Measurements from ENCODE around the gene SINHCAF. TPM values are rescaled to one million over a fixed set of nuclear protein-coding genes. Genes with fewer than 3 reads are reported as not detected.

The SINHCAF gene
- total RNA-seq, 1 experiment from 2014 or later, result 179 TPM

GRCh38 chr12:31249356-31249755, 76.6 kb downstream of the SINHCAF start:
- Histone ChIP-seq H2AFZ (ENCODE audit: low read depth, low read length, poor library complexity, severe bottlenecking) (no peak overlapping the region), H3K27ac (ENCODE audit: low read depth, low read length) (no peak overlapping the region), H3K9me2 (ENCODE audit: insufficient read depth) (no peaks in the 10 kb centered on the region), H3K27me3 (ENCODE audit: insufficient read depth, low read length) (0 out of 2 replicates have a peak, but pooled peaks cover 2% of the 10 kb centered on the region), H3K4me2 (ENCODE audit: low read length) (no peak overlapping the region), H3K4me3 (replicated peaks in 1 of 2; ENCODE audit: low read depth in 1 of 2, low read length in 2 of 2) (no peak overlapping the region), H3K4me1 (ENCODE audit: control insufficient read depth in 1 of 2, insufficient read depth in 2 of 2, low read length in 2 of 2) (no peaks in the 10 kb centered on the region), H3K79me2 (ENCODE audit: insufficient read depth, low read length) (no peaks in the 10 kb centered on the region), H3K36me3 (ENCODE audit: control insufficient read depth in 1 of 2, insufficient read depth in 2 of 2, low read length in 2 of 2) (no peaks in the 10 kb centered on the region), H3K9me3 (ENCODE audit: control insufficient read depth in 1 of 2, insufficient read depth in 1 of 2, low read depth in 1 of 2, low read length in 2 of 2) (no peaks in the 10 kb centered on the region), H3K9ac (ENCODE audit: low read length) (no peak overlapping the region), H4K20me1 (ENCODE audit: insufficient read depth) (no peaks in the 10 kb centered on the region)
- TF ChIP-seq ELF1 (IDR thresholded peaks at IDR 0.05; ENCODE audit: borderline replicate concordance, low read depth) (no peak), ZFX (IDR thresholded peaks at IDR 0.05) (no peak), POLR2A (IDR thresholded peaks at IDR 0.05; ENCODE audit: borderline replicate concordance, extremely low read depth, insufficient read depth, insufficient read length) (no peak), CEBPB (IDR thresholded peaks at IDR 0.05; ENCODE audit: low read depth) (no peak), YY1 (IDR thresholded peaks at IDR 0.05; ENCODE audit: extremely low read depth, insufficient replicate concordance, low read depth, low read length) (no peak), FOSL1 (IDR thresholded peaks at IDR 0.05; ENCODE audit: low read depth) (no peak), EZH2 (IDR thresholded peaks at IDR 0.05) (no peak), JUND (IDR thresholded peaks at IDR 0.05) (no peak), POLR2AphosphoS5 (IDR thresholded peaks at IDR 0.05; ENCODE audit: low read depth, low read length) (no peak), CTCF (IDR thresholded peaks at IDR 0.05 in 2 of 3, conservative IDR thresholded peaks at IDR 0.05 in 1 of 3; ENCODE audit: borderline replicate concordance in 1 of 3, insufficient read depth in 1 of 3, low read depth in 2 of 3, low read length in 2 of 3) (no peak), ATF3 (IDR thresholded peaks at IDR 0.05) (no peak), EZH2phosphoT487 (IDR thresholded peaks at IDR 0.05; ENCODE audit: borderline replicate concordance) (no peak), REST (IDR thresholded peaks at IDR 0.05; ENCODE audit: low read depth) (no peak), SP1 (IDR thresholded peaks at IDR 0.05; ENCODE audit: low read depth) (no peak), TCF7L2 (IDR thresholded peaks at IDR 0.05; ENCODE audit: borderline replicate concordance, extremely low read depth, insufficient read depth, insufficient read length) (no peak), SRF (IDR thresholded peaks at IDR 0.05; ENCODE audit: low read depth) (no peak), SIN3A (IDR thresholded peaks at IDR 0.05; ENCODE audit: low read depth) (no peak), ZBTB33 (IDR thresholded peaks at IDR 0.05; ENCODE audit: extremely low read depth, insufficient replicate concordance, low read length) (no peak), MAX (IDR thresholded peaks at IDR 0.05) (no peak), ZNF274 (IDR thresholded peaks at IDR 0.05; ENCODE audit: low read depth, low read length) (no peak)
- RAD21 ChIA-PET (ENCODE audit: low non-redundant PET in 1 of 2, low total read pairs in 2 of 2, uncharacterized antibody in 2 of 2, unreplicated experiment in 2 of 2), result no interaction called here
- intact Hi-C loops (cut with micrococcal nuclease), result no loop called here
- ATAC-seq (no peak), DNase-seq (ENCODE audit: low read depth, low spot score) (no peak)
- POLR2A ChIA-PET, result no interaction called here
- CTCF ChIA-PET, result interaction anchor here (1.3 to 2.9 kb wide), 2 partner anchors 13 to 23 kb away, joined by 3 to 24 read pairs; no protein-coding TSS in a partner anchor
- no TSS peak for BruUV-seq (replicated peaks)

Measured in HCT116 (cell line).